Progenitor cell of endocrine pancreas (in vitro differentiated cells): ENCODE results near the gene CDK10. TPM values are rescaled to one million over a fixed set of nuclear protein-coding genes. Genes with fewer than 3 reads are reported as not detected.

Experiments
- DNase-seq: peaks from one replicate; pipeline ENCODE4 v3.0.0; 2021; ENCODE audit warnings: low spot score; ENCODE audit not compliant: unreplicated experiment
- H3K27ac Mint-ChIP-seq: 2 replicates; pipeline ENCODE4 v1.8.0; 2021; ENCODE audit warnings: mild to moderate bottlenecking, moderate library complexity, mixed read lengths
- H3K27me3 Mint-ChIP-seq: 2 replicates; pipeline ENCODE4 v1.8.0; 2021; ENCODE audit warnings: mixed read lengths
- H3K36me3 Mint-ChIP-seq: 2 replicates; pipeline ENCODE4 v1.8.0; 2022; ENCODE audit warnings: mixed read lengths; ENCODE audit not compliant: insufficient read depth
- H3K4me1 Mint-ChIP-seq: 2 replicates; pipeline ENCODE4 v1.8.0; 2021; ENCODE audit warnings: low read depth, mixed read lengths
- H3K4me3 Mint-ChIP-seq: 2 replicates; pipeline ENCODE4 v1.8.0; 2021; ENCODE audit warnings: low read depth, mild to moderate bottlenecking, moderate library complexity, mixed read lengths
- H3K9me3 Mint-ChIP-seq: 2 replicates; pipeline ENCODE4 v1.8.0; 2021; ENCODE audit warnings: low read depth, mixed read lengths
- total RNA-seq: library from RNA; stranded (reverse); gene quantifications from 2 replicates; pipeline ENCODE4 v1.2.1, GENCODE V29; 2021
- TF ChIP-seq, protein P1 (sequence below): fragments of 200-600 bp; sonication (generic); IDR thresholded peaks from one replicate; pipeline ENCODE4 v1.5.0; 2021; ENCODE audit warnings: antibody characterized with exemption, mild to moderate bottlenecking; ENCODE audit not compliant: unreplicated experiment

The CDK10 gene
- total RNA-seq, 1 donor from 2014 or later, result 192 TPM

DNA sequence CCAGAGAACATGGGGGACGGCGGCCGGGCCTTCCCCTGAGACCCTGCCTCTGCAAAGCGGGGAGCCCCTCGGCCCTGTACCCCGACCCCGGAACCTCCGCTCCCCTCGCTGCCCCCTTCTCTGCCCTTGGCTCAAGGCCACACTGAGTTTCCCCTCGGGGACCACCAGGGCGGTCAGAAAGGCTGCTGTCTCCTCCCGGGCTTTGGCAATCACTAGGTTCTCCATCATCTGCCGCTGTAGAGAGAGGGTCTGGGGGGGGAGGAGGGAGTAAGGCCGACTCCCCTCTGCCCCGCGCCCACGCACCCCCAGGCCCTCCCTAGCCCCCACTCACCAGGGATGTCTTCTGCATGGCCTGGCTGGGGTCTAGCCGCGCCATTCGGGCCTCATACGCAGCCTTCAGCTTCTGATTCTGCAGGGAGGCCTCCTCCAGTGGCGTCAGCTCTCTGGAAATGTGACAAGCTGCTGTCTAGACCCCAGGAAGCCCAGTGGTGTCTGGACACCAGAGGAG, 25.8 kb downstream of the CDK10 start:
- peaks cover 4% of the 10 kb centered on the region for H3K36me3 Mint-ChIP-seq
- H3K27me3 Mint-ChIP-seq, result no peaks in the 10 kb centered on the region
- H3K9me3 Mint-ChIP-seq, result no peaks in the 10 kb centered on the region
- no peaks in the 10 kb centered on the region for H3K4me1 Mint-ChIP-seq
- no peak overlapping the region for H3K27ac Mint-ChIP-seq
- TF ChIP-seq, protein P1, sequence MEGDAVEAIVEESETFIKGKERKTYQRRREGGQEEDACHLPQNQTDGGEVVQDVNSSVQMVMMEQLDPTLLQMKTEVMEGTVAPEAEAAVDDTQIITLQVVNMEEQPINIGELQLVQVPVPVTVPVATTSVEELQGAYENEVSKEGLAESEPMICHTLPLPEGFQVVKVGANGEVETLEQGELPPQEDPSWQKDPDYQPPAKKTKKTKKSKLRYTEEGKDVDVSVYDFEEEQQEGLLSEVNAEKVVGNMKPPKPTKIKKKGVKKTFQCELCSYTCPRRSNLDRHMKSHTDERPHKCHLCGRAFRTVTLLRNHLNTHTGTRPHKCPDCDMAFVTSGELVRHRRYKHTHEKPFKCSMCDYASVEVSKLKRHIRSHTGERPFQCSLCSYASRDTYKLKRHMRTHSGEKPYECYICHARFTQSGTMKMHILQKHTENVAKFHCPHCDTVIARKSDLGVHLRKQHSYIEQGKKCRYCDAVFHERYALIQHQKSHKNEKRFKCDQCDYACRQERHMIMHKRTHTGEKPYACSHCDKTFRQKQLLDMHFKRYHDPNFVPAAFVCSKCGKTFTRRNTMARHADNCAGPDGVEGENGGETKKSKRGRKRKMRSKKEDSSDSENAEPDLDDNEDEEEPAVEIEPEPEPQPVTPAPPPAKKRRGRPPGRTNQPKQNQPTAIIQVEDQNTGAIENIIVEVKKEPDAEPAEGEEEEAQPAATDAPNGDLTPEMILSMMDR, result no peak
- H3K4me3 Mint-ChIP-seq, result peak overlapping the region; percentile 68
- no peak for DNase-seq

DNA sequence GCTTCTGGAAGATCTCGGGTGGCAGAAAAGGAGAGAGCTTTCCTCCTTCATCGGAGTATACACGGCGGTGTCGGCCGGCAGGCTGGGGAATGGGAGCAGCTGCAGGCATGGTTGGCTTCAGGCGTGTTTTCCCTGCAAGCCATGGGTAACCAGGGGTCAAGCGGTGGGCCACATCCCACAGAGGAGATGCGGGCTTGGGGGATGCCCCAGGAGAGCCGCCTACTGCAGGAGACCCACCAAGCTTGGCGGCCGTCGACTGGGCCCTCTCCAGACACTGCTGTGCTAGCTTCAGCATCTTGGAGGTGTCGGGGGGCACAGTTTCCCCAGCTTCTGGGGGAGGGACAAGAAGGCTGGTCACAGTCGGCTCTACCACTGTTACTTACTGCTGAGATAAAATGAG, 30.0 kb downstream of the CDK10 start:
- peaks cover 4% of the 10 kb centered on the region for H3K36me3 Mint-ChIP-seq
- H3K27ac Mint-ChIP-seq, result no peak overlapping the region

DNA sequence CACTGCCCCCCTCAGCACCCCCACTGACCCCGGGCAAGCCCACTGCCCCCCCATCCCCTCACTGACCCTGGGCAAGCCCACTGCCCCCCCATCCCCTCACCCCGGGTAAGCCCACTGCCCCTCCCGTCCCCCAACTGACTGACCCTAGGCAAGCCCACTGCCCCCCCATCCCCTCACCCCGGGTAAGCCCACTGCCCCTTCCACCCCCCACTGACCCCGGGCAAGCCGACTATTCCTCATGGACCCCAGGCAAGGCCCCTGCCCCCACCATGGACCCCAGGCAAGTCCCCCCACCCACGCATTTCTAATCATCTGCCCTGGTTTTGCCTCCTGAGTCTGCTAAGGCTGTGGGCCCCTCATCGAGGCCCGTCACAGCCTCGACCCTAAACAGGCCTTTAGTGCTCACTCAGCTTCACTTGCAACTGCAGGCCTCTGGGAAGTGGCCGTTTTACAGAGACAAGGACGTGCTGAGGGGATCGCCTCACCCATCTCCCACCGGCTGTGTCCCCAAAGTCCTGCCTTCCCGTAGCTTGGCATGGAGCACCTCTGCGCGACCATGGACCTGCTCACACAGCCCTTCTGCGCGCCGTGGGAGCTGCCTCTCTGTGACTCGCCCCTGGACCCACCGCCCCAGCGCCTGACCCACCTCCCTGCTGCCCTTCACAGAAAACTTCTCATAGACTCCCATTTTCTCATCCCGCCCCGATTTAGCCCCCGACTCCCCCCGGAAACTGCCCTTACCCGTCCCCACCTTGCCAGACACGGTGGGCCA, 30.6 kb downstream of the CDK10 start:
- Mint-ChIP-seq H3K27ac (no peak overlapping the region), H3K36me3 (peaks cover 4% of the 10 kb centered on the region), H3K4me3 (no peak overlapping the region), H3K4me1 (peaks cover 9% of the 10 kb centered on the region), H3K9me3 (no peaks in the 10 kb centered on the region), H3K27me3 (peaks cover 3% of the 10 kb centered on the region)
- DNase-seq, result no peak
- TF ChIP-seq, protein P1, result no peak

More for the DNA sequence above, 30.0 kb downstream of the CDK10 start:
- DNase-seq, result no peak
- TF ChIP-seq, protein P1, result no peak
- H3K4me3 Mint-ChIP-seq, result no peak overlapping the region
- H3K27me3 Mint-ChIP-seq, result peaks cover 3% of the 10 kb centered on the region
- no peaks in the 10 kb centered on the region for H3K9me3 Mint-ChIP-seq
- peaks cover 9% of the 10 kb centered on the region for H3K4me1 Mint-ChIP-seq

DNA sequence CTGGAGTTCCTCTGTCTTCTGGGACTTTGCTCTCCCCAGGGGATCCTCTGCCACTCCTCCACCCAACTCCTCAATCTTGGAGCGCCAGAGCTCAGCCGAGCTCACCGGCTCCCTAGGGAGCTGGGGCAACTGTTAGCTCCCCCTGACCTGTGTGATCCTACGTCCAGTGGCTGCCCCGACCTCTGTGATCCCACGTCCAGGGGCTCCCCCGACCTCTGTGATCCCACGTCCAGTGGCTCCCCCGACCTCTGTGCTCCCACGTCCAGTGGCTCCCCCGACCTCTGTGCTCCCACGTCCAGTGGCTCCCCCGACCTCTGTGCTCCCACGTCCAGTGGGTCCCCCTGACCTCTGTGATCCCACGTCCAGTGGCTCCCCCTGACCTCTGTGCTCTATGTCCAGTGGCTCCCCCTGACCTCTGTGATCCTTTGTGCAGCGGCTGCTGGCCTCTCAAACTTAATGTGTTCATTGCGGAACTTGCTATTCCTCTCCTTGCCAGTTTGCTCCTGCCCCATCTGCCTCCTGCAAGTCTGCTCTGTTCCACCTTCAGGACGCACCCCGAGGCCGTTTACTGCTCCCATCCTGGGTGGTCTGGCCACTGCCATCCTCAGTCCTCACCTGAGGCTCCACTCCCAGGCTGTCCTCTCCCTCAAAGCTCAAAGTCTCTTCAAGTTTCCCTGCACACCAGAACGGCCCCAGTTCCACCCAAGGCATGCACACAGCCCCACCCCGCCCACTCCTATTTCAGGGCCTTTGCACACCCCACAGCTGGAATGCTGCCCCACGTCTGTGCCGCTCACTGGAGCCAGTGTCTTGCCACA, 31.4 kb downstream of the CDK10 start:
- H3K4me3 Mint-ChIP-seq, result no peak overlapping the region
- H3K9me3 Mint-ChIP-seq, result no peaks in the 10 kb centered on the region
- peaks cover 7% of the 10 kb centered on the region for H3K27me3 Mint-ChIP-seq
- H3K27ac Mint-ChIP-seq, result no peak overlapping the region
- no peak for DNase-seq
- peaks cover 6% of the 10 kb centered on the region for H3K36me3 Mint-ChIP-seq
- peaks cover 13% of the 10 kb centered on the region for H3K4me1 Mint-ChIP-seq
- TF ChIP-seq, protein P1, result no peak

DNA sequence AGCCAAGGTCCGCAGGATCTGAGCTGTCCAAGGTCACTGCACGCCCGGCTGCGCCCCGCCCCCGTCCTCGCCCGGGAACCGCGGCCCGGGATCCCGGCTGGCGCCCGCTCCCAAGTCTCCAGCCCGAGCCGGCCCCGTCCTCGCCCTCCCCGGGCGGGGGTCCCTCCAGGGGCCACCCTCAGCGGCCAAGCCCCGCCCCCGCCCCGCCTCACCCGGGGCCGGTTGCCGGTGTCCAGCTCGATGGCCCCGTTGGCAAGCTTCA, 34.0 kb downstream of the CDK10 start:
- H3K27ac Mint-ChIP-seq, result peak overlapping the region; percentile 88
- peak; percentile 64 for DNase-seq
- H3K36me3 Mint-ChIP-seq, result peaks cover 8% of the 10 kb centered on the region
- peaks cover 14% of the 10 kb centered on the region for H3K4me1 Mint-ChIP-seq
- no peaks in the 10 kb centered on the region for H3K9me3 Mint-ChIP-seq
- TF ChIP-seq, protein P1, result no peak
- H3K27me3 Mint-ChIP-seq, result peaks cover 9% of the 10 kb centered on the region
- peak overlapping the region; percentile 80 for H3K4me3 Mint-ChIP-seq
